Esophagus muscularis mucosa (tissue), 4 donors: ENCODE measurements around the gene AGXT. TPM values are rescaled to one million over a fixed set of nuclear protein-coding genes. Genes with fewer than 3 reads are reported as not detected.

Source experiments
- DNase-seq: peaks from one replicate; pipeline ENCODE4 v3.0.0-alpha.2; 2017; ENCODE audit errors: extremely low spot score
- H3K27ac ChIP-seq, 4 donors: fragments of 200-600 bp; sonication (generic); replicated peaks in 1 of 4; 1 replicate in 3 of 4; 2 replicates in 1 of 4; pipeline ENCODE4 v1.5.1; 2016 to 2019; ENCODE audit warnings: mild to moderate bottlenecking in 1 of 4
- H3K27me3 ChIP-seq, 4 donors: fragments of 200-600 bp; sonication (generic); one replicate each; pipeline versions ENCODE4 v1.5.1 to v1.6.0; 2016 to 2019
- H3K36me3 ChIP-seq, 4 donors: fragments of 200-600 bp; sonication (generic); one replicate each; pipeline ENCODE4 v1.5.1; 2016 to 2019
- H3K4me1 ChIP-seq, 4 donors: fragments of 200-600 bp; sonication (generic); one replicate each; pipeline ENCODE4 v1.5.1; 2016 to 2019
- H3K4me3 ChIP-seq, 4 donors: fragments of 200-600 bp; sonication (generic); 1 replicate in 2 of 4; 2 replicates in 2 of 4; pipeline ENCODE4 v1.5.1; 2016 to 2019; ENCODE audit warnings: mild to moderate bottlenecking in 4 of 4, moderate library complexity in 1 of 4
- H3K9me3 ChIP-seq, 4 donors: fragments of 200-600 bp; sonication (generic); 1 replicate in 3 of 4; 2 replicates in 1 of 4; pipeline ENCODE4 v1.5.1; 2016 to 2019
- EP300 ChIP-seq: sonication (generic); formaldehyde crosslinking; IDR thresholded peaks from one replicate; pipeline ENCODE4 v1.6.1; 2017; ENCODE audit warnings: antibody characterized with exemption
- POLR2A ChIP-seq: fragments of 450-650 bp; IDR thresholded peaks from one replicate; pipeline ENCODE4 v1.6.1; 2017; ENCODE audit warnings: antibody characterized with exemption, moderate library complexity, mild to moderate bottlenecking, low read depth
- POLR2AphosphoS5 ChIP-seq, 2 donors: sonication (generic); formaldehyde crosslinking; IDR thresholded peaks; one replicate each; pipeline ENCODE4 v1.6.1; 2017; ENCODE audit warnings: antibody characterized with exemption in 2 of 2
- WGBS: methylation state at CpG from one replicate; pipeline ENCODE4 v1.1.5; 2018; 5-methylcytosine and 5-hydroxymethylcytosine counted together
- intact Hi-C: fragments of 100-400 bp; cut with DNase I; formaldehyde crosslinking; loops from one replicate; pipeline ENCODE4 v1.15.1; 2023
- total RNA-seq, 4 donors: library from RNA; depleted of rRNA; stranded (reverse); fragments of >200 nt; gene quantifications; one replicate each; pipeline versions ENCODE4 v1.1.0 to v1.2.1, GENCODE V29; 2016
- TF ChIP-seq, protein P1 (sequence below), 3 experiments: fragments of 200-600 bp in 2 of 3; fragments of 450-650 bp in 1 of 3; sonication (generic) in 2 of 3; IDR thresholded peaks; one replicate each; pipeline ENCODE4 v1.5.1; 2017 to 2019; ENCODE audit warnings: antibody characterized with exemption in 3 of 3, mild to moderate bottlenecking in 2 of 3, moderate library complexity in 1 of 3

Gene AGXT
- total RNA-seq, 4 donors from 2014 or later: not detected

- intact Hi-C loops: no loop called here
- Histone ChIP-seq H3K36me3 (no peaks in the 10 kb centered on the region), H3K9me3 (no peaks in the 10 kb centered on the region), H3K4me3 (no peak overlapping the region), H3K4me1 (peaks cover 0 to 13% (median 10%) of the 10 kb centered on the region in 4 donors), H3K27me3 (peaks cover 0 to 39% (median 0%) of the 10 kb centered on the region in 4 donors), H3K27ac (no peak overlapping the region)
- TF ChIP-seq, protein P1, sequence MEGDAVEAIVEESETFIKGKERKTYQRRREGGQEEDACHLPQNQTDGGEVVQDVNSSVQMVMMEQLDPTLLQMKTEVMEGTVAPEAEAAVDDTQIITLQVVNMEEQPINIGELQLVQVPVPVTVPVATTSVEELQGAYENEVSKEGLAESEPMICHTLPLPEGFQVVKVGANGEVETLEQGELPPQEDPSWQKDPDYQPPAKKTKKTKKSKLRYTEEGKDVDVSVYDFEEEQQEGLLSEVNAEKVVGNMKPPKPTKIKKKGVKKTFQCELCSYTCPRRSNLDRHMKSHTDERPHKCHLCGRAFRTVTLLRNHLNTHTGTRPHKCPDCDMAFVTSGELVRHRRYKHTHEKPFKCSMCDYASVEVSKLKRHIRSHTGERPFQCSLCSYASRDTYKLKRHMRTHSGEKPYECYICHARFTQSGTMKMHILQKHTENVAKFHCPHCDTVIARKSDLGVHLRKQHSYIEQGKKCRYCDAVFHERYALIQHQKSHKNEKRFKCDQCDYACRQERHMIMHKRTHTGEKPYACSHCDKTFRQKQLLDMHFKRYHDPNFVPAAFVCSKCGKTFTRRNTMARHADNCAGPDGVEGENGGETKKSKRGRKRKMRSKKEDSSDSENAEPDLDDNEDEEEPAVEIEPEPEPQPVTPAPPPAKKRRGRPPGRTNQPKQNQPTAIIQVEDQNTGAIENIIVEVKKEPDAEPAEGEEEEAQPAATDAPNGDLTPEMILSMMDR (IDR thresholded peaks at IDR 0.05): no peak
- TF ChIP-seq EP300 (no peak), POLR2AphosphoS5 (IDR thresholded peaks at IDR 0.05) (no peak), POLR2A (no peak)
- WGBS: 89% methylated on average over 24 of the region's 24 CpGs
- no peak for DNase-seq
Observed at GRCh38 chr2:240928476-240929363, 60.1 kb downstream of the AGXT start.

GRCh38 chr2:240929364-240930095, 60.9 kb downstream of the AGXT start:
- Histone ChIP-seq H3K36me3 (no peaks in the 10 kb centered on the region), H3K4me3 (no peak overlapping the region), H3K27ac (no peak overlapping the region), H3K4me1 (peaks cover 0 to 13% (median 10%) of the 10 kb centered on the region in 4 donors), H3K9me3 (no peaks in the 10 kb centered on the region), H3K27me3 (peaks cover 0 to 39% (median 0%) of the 10 kb centered on the region in 4 donors)
- TF ChIP-seq POLR2AphosphoS5 (IDR thresholded peaks at IDR 0.05) (no peak), POLR2A (no peak)
- intact Hi-C loops: no loop called here
- no peak for DNase-seq
- 63% methylated on average over 5 of the region's 10 CpGs for WGBS

Other genes starting within 250 kb of the AGXT start
- gene GPR35, start 243.3 kb upstream of the AGXT start, total RNA-seq: 1 to 10 TPM; 1.8 to 4.0 (median 2.2) TPM
- not detected for gene AQP12B, start 185.9 kb upstream of the AGXT start, total RNA-seq
- not detected for gene AQP12A, start 177.0 kb upstream of the AGXT start, total RNA-seq
- gene KIF1A, start 48.6 kb upstream of the AGXT start, total RNA-seq: 1 to 10 TPM; 1.7 to 4.1 (median 3.4) TPM
- under 1 TPM in 1 of 4 donors, not detected in 3; 0.83 TPM for gene MAB21L4, start 27.3 kb downstream of the AGXT start, total RNA-seq
- not detected for gene CROCC2, start 37.5 kb downstream of the AGXT start, total RNA-seq
- 10 to 100 TPM in 2 of 4 donors, 1 to 10 TPM in 2; 7.3 to 14.1 (median 11.6) TPM for gene SNED1, start 129.8 kb downstream of the AGXT start, total RNA-seq
- gene MTERF4, start 233.5 kb downstream of the AGXT start, total RNA-seq: 10 to 100 TPM; 19.5 to 26.6 (median 24.5) TPM